Duodenal mucosa (tissue), 2 donors: ENCODE data around the gene POU2F3.
"Not testable (repeated sequence)": the region's sequence is repeated elsewhere in the genome, so short reads cannot be mapped to it uniquely, and the experiment has no call there.

Experiments
- H3K27ac ChIP-seq: one replicate; pipeline ENCODE4 v1.7.0; 2013; ENCODE audit warnings: low read depth, low read length
- H3K27me3 ChIP-seq, 2 donors: one replicate each; pipeline ENCODE4 v1.7.0; 2013; ENCODE audit warnings: low read length in 2 of 2, control low read depth in 1 of 2; ENCODE audit not compliant: insufficient read depth in 2 of 2, control insufficient read depth in 1 of 2
- H3K36me3 ChIP-seq, 2 donors: one replicate each; pipeline ENCODE4 v1.7.0; 2013; ENCODE audit warnings: low read length in 2 of 2, control low read depth in 1 of 2; ENCODE audit not compliant: insufficient read depth in 2 of 2, control insufficient read depth in 1 of 2
- H3K4me1 ChIP-seq, 2 donors: one replicate each; pipeline ENCODE4 v1.7.0; 2013; ENCODE audit warnings: low read length in 2 of 2, control low read depth in 1 of 2; ENCODE audit not compliant: insufficient read depth in 2 of 2, control insufficient read depth in 1 of 2
- H3K4me3 ChIP-seq, 2 donors: one replicate each; pipeline ENCODE4 v1.7.0; 2013; ENCODE audit warnings: low read length in 2 of 2, low read depth in 1 of 2
- H3K9ac ChIP-seq, 2 donors: one replicate each; pipeline ENCODE4 v1.7.0; 2013; ENCODE audit warnings: low read length in 2 of 2, low read depth in 1 of 2
- H3K9me3 ChIP-seq, 2 donors: one replicate each; pipeline ENCODE4 v1.7.0; 2013; ENCODE audit warnings: low read length in 2 of 2, control low read depth in 1 of 2; ENCODE audit not compliant: control insufficient read depth in 1 of 2

POU2F3 gene

GRCh38 chr11:120249279-120250262 is 9.6 kb downstream of the POU2F3 start:
- Histone ChIP-seq H3K4me3 (no peak overlapping the region), H3K4me1 (no peaks in the 10 kb centered on the region), H3K27me3 (peaks cover 0 to 5% of the 10 kb centered on the region in 2 donors), H3K9ac (no peak overlapping the region), H3K9me3 (no peaks in the 10 kb centered on the region), H3K36me3 (no peaks in the 10 kb centered on the region), H3K27ac (no peak overlapping the region)

- not testable (repeated sequence) for H3K4me3 ChIP-seq
These were observed 13.4 kb downstream of the POU2F3 start for GRCh38 chr11:120253377-120253776.

GRCh38 chr11:120254788-120255518 is 15.0 kb downstream of the POU2F3 start:
- H3K4me1 ChIP-seq = no peaks in the 10 kb centered on the region
- no peaks in the 10 kb centered on the region for H3K36me3 ChIP-seq
- H3K27me3 ChIP-seq = peaks cover 11 to 17% of the 10 kb centered on the region in 2 donors
- H3K9me3 ChIP-seq = no peaks in the 10 kb centered on the region
- H3K4me3 ChIP-seq = no peak overlapping the region
- H3K9ac ChIP-seq = no peak overlapping the region
- H3K27ac ChIP-seq = no peak overlapping the region

More at GRCh38 chr11:120253377-120253776, 13.4 kb downstream of the POU2F3 start:
- H3K27me3 ChIP-seq = peaks cover 11 to 17% of the 10 kb centered on the region in 2 donors
- not testable (repeated sequence) for H3K27ac ChIP-seq, H3K36me3 ChIP-seq, H3K9ac ChIP-seq, H3K4me1 ChIP-seq, H3K9me3 ChIP-seq

DNA sequence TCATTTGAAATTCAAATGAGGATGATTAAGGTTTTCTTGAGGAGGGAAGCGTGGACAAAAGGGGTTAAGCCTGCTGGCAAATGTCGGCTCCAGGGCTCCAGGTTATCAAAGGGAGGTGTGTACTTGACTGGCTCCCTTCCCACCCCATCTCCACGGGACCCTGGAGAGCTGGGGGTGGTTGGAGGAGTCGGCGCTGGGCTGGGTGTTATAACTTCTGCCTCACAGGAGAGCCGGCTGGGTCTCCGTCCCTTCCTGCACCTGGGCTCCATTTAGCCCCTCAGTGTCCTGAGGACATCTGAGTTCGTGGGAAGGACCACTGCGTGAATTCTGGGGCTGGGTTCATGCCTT is 15.6 kb downstream of the POU2F3 start:
- Histone ChIP-seq H3K9me3 (no peaks in the 10 kb centered on the region), H3K4me1 (no peaks in the 10 kb centered on the region), H3K27me3 (peaks cover 11 to 17% of the 10 kb centered on the region in 2 donors), H3K27ac (no peak overlapping the region), H3K36me3 (no peaks in the 10 kb centered on the region), H3K9ac (no peak overlapping the region), H3K4me3 (no peak overlapping the region)

GRCh38 chr11:120256178-120256577 is 16.2 kb downstream of the POU2F3 start:
- Histone ChIP-seq H3K4me3 (no peak overlapping the region), H3K36me3 (no peaks in the 10 kb centered on the region), H3K27ac (no peak overlapping the region), H3K9me3 (no peaks in the 10 kb centered on the region), H3K9ac (no peak overlapping the region), H3K4me1 (no peaks in the 10 kb centered on the region), H3K27me3 (peaks cover 11 to 17% of the 10 kb centered on the region in 2 donors)

DNA sequence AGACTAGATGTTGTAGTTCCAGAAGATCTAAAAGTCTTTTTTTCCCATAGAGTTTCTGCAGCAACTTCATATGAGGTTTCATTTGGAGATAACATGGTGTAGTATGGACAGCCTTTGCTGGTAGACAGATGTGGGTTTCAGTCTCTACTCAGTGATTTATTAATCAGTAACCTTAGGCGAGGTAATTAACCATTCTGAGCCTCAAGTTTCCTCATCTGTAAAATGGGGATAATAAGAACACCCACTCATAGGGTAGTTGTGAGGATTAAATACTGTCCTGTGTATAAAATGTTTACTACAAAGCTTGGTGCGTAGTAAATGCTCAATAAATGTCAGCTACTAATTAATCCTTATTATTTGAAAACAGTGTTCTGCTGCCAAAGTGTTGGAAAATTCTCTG is 16.8 kb downstream of the POU2F3 start:
- no peaks in the 10 kb centered on the region for H3K9me3 ChIP-seq
- no peaks in the 10 kb centered on the region for H3K36me3 ChIP-seq
- H3K9ac ChIP-seq = no peak overlapping the region
- H3K27me3 ChIP-seq = peaks cover 11 to 17% of the 10 kb centered on the region in 2 donors
- H3K4me1 ChIP-seq = no peaks in the 10 kb centered on the region
- no peak overlapping the region for H3K4me3 ChIP-seq
- H3K27ac ChIP-seq = no peak overlapping the region

GRCh38 chr11:120257346-120257745 is 17.4 kb downstream of the POU2F3 start:
- Histone ChIP-seq H3K27me3 (peaks cover 11 to 17% of the 10 kb centered on the region in 2 donors), H3K4me3 (no peak overlapping the region), H3K9ac (no peak overlapping the region), H3K27ac (no peak overlapping the region), H3K9me3 (no peaks in the 10 kb centered on the region), H3K4me1 (no peaks in the 10 kb centered on the region), H3K36me3 (no peaks in the 10 kb centered on the region)

DNA sequence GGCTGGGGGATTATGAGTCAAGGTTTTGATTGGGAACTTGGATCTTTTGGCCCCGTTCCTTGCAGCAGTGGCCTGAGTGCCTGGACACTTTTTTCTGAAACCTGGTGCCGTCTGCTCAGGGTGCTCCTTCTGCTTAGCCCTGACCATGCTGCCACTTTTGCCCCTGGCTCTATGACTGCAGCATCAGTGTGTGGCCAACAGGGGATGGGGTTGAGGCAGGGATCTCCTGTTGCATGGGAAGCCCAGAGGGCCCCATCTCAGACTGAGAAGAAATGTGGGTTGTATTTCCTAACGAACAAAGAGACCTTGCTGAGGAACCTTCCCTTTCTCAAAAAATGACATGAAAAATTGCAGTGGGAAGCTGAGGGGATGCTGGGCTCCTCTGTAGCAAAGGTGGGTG is 18.7 kb downstream of the POU2F3 start:
- Histone ChIP-seq H3K4me1 (no peaks in the 10 kb centered on the region), H3K9me3 (no peaks in the 10 kb centered on the region), H3K9ac (no peak overlapping the region), H3K4me3 (no peak overlapping the region), H3K27ac (no peak overlapping the region), H3K27me3 (peaks cover 11 to 17% of the 10 kb centered on the region in 2 donors), H3K36me3 (no peaks in the 10 kb centered on the region)

- H3K27me3 ChIP-seq = peaks cover 6 to 17% of the 10 kb centered on the region in 2 donors
- H3K9me3 ChIP-seq = no peaks in the 10 kb centered on the region
- H3K36me3 ChIP-seq = no peaks in the 10 kb centered on the region
- H3K4me1 ChIP-seq = no peaks in the 10 kb centered on the region
- H3K9ac ChIP-seq = no peak overlapping the region
- H3K27ac ChIP-seq = no peak overlapping the region
- no peak overlapping the region for H3K4me3 ChIP-seq
These were observed 19.3 kb downstream of the POU2F3 start for GRCh38 chr11:120259241-120259640.

DNA sequence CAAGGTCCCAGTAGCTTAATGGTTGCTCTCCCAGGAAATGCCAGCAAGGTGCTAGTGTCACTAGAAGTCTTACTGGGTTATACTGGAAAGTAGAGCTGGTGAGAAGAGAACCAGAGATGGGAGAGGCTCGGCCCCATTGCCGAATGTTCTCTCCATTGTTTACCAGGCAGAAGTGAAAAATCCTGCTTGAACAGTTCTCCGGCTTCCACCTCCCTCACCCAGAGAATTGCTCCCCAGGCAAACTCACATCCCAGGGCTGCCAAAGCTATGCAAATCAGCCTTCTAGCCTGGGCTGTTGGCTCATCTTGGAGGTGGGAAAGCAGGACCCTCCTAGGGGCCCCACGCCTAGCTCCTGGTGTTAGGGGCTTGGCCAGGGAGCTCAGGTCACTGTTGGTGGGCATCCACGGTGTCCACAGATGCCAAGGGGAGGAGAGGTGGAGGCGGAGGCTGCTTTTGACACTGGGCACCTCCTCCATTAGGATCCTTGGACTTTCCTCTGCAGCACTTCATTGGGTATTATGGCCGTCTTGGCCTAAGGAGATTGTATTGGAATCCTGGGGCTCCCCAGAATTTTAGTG is 20.1 kb downstream of the POU2F3 start:
- no peak overlapping the region for H3K4me3 ChIP-seq
- H3K27ac ChIP-seq = no peak overlapping the region
- no peaks in the 10 kb centered on the region for H3K9me3 ChIP-seq
- H3K9ac ChIP-seq = no peak overlapping the region
- no peaks in the 10 kb centered on the region for H3K36me3 ChIP-seq
- no peaks in the 10 kb centered on the region for H3K4me1 ChIP-seq
- peaks cover 6 to 17% of the 10 kb centered on the region in 2 donors for H3K27me3 ChIP-seq
